SK-N-MC (cell line): ENCODE measurements around the gene KLK10.

Source experiments
- EZH2 ChIP-seq: fragments of 200-600 bp; sonication (generic); IDR thresholded peaks from one replicate; pipeline ENCODE4 v1.6.1; 2017; ENCODE audit warnings: antibody characterized with exemption
- POLR2AphosphoS5 ChIP-seq: IDR thresholded peaks from 2 replicates; pipeline ENCODE4 v1.6.1; 2012; ENCODE audit warnings: mild to moderate bottlenecking, low read depth, low read length, borderline replicate concordance

- no peak for TF ChIP-seq EZH2
- no peak for TF ChIP-seq POLR2AphosphoS5
Observed at GRCh38 chr19:50975766-50976165, 43.7 kb downstream of the KLK10 start.
